ENCODE data around the gene MAP4K5.

DNA sequence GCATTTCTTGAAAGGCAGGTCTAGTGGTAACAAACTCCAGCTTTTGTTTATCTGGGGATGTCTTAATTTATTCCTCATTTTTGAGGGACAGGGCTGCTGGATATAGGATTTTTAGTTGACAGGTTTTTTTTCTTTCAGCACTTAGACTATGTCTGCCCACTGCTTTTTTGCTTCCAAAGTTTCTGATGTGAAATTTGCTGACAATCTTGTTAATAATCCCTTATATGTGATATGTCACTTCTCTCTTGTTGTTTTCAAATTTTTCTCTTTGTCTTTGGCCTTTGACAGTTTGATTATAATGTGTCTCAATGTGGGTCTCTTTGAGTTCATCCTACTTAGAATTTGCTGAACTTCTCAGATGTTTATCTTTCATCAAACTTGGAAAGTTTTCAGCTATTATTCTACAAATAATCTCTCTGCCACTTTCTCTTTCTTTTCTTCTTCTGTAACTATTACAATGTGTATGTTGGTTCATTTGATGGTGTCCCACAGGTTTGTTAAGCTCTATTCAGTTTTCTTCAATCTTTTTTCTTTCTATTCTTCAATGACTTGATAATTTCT, 37.4 kb upstream of the MAP4K5 start:
- TF ChIP-seq, protein P1, sequence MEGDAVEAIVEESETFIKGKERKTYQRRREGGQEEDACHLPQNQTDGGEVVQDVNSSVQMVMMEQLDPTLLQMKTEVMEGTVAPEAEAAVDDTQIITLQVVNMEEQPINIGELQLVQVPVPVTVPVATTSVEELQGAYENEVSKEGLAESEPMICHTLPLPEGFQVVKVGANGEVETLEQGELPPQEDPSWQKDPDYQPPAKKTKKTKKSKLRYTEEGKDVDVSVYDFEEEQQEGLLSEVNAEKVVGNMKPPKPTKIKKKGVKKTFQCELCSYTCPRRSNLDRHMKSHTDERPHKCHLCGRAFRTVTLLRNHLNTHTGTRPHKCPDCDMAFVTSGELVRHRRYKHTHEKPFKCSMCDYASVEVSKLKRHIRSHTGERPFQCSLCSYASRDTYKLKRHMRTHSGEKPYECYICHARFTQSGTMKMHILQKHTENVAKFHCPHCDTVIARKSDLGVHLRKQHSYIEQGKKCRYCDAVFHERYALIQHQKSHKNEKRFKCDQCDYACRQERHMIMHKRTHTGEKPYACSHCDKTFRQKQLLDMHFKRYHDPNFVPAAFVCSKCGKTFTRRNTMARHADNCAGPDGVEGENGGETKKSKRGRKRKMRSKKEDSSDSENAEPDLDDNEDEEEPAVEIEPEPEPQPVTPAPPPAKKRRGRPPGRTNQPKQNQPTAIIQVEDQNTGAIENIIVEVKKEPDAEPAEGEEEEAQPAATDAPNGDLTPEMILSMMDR (IDR thresholded peaks at IDR 0.05; ENCODE audit: low read depth, low read length) = no peak
- no peak for TF ChIP-seq POLR2A (IDR thresholded peaks at IDR 0.05; ENCODE audit: extremely low read depth, insufficient read length)
- TF ChIP-seq, protein P2, sequence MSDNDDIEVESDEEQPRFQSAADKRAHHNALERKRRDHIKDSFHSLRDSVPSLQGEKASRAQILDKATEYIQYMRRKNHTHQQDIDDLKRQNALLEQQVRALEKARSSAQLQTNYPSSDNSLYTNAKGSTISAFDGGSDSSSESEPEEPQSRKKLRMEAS (IDR thresholded peaks at IDR 0.05; ENCODE audit: low read depth, low read length) = no peak

All from NB4 (cell line).